ENCODE data around the gene B4GAT1.
A peak's percentile ranks its signal among the peaks of the same experiment; 100 is the strongest.
"Not testable (repeated sequence)": the region's sequence is repeated elsewhere in the genome, so short reads cannot be mapped to it uniquely, and the experiment has no call there.

Gene B4GAT1

GRCh38 chr11:66320289-66320688, 27.1 kb downstream of the B4GAT1 start:
- not testable (repeated sequence) for DNase-seq

- no peak for DNase-seq
These were observed 28.8 kb downstream of the B4GAT1 start for GRCh38 chr11:66318600-66318970.

- DNase-seq, result no peak
These were observed 29.5 kb downstream of the B4GAT1 start for GRCh38 chr11:66317723-66318599.

GRCh38 chr11:66317322-66317722, 30.1 kb downstream of the B4GAT1 start:
- DNase-seq, result no peak

- no peak for DNase-seq
These were observed 30.6 kb downstream of the B4GAT1 start, which contains the start of gene CD248 for GRCh38 chr11:66316849-66317251. Gene CD248, minus strand, starts transcription at chr11:66317044. Its CDS starts 17 bp downstream, at chr11:66317027.

GRCh38 chr11:66315921-66316811, 31.3 kb downstream of the B4GAT1 start:
- no peak for DNase-seq

GRCh38 chr11:66315498-66315885, 31.9 kb downstream of the B4GAT1 start:
- no peak for DNase-seq

GRCh38 chr11:66314561-66315497, 32.6 kb downstream of the B4GAT1 start:
- DNase-seq, result no peak

GRCh38 chr11:66314186-66314501, 33.3 kb downstream of the B4GAT1 start:
- DNase-seq, result no peak

- no peak for DNase-seq
These were observed 33.9 kb downstream of the B4GAT1 start for GRCh38 chr11:66313321-66314185.

- peak; percentile 98 for DNase-seq
These were observed 34.7 kb downstream of the B4GAT1 start for GRCh38 chr11:66312549-66313320.

GRCh38 chr11:66311965-66312548, 35.4 kb downstream of the B4GAT1 start:
- DNase-seq, result peak; percentile 94

GRCh38 chr11:66311470-66311964, 35.9 kb downstream of the B4GAT1 start:
- DNase-seq, result no peak

- DNase-seq, result not testable (repeated sequence)
These were observed 36.5 kb downstream of the B4GAT1 start for GRCh38 chr11:66310803-66311440.

GRCh38 chr11:66310324-66310723, 37.1 kb downstream of the B4GAT1 start:
- no peak for DNase-seq

GRCh38 chr11:66309475-66309874, 38.0 kb downstream of the B4GAT1 start:
- DNase-seq, result no peak

GRCh38 chr11:66302656-66303055, 44.8 kb downstream of the B4GAT1 start:
- no peak for DNase-seq

- no peak for DNase-seq
These were observed 48.2 kb downstream of the B4GAT1 start for GRCh38 chr11:66299186-66299585.

- DNase-seq, result no peak
These were observed 49.8 kb downstream of the B4GAT1 start for GRCh38 chr11:66297610-66298009.
